Loucy (cell line): Measurements from ENCODE around the gene LKAAEAR1.

Experiments
- H2AFZ ChIP-seq: fragments of 200-600 bp; sonication (generic); 2 replicates; pipeline ENCODE4 v1.6.0; 2016; ENCODE audit warnings: antibody characterized with exemption, mild to moderate bottlenecking, low read length, moderate library complexity
- H3F3A ChIP-seq: fragments of 200-600 bp; 2 replicates; pipeline ENCODE4 v1.6.0; 2016; ENCODE audit warnings: antibody characterized with exemption, low read depth, mild to moderate bottlenecking
- H3K27me3 ChIP-seq: fragments of 200-600 bp; sonication (generic); 2 replicates; pipeline ENCODE4 v1.6.1; 2014; ENCODE audit warnings: low read length, mild to moderate bottlenecking; ENCODE audit not compliant: insufficient read depth, poor library complexity, severe bottlenecking
- H3K36me3 ChIP-seq: fragments of 200-600 bp; sonication (generic); 2 replicates; pipeline ENCODE4 v1.6.1; 2016; ENCODE audit warnings: low read length; ENCODE audit not compliant: insufficient read depth
- H3K4me1 ChIP-seq: fragments of 200-600 bp; sonication (generic); 2 replicates; pipeline ENCODE4 v1.5.1; 2014; ENCODE audit warnings: low read length, mild to moderate bottlenecking; ENCODE audit not compliant: insufficient read depth, poor library complexity, severe bottlenecking
- H3K4me2 ChIP-seq: fragments of 200-600 bp; sonication (generic); 2 replicates; pipeline ENCODE4 v1.6.0; 2014; ENCODE audit warnings: antibody characterized with exemption, low read length, low read depth, mild to moderate bottlenecking; ENCODE audit not compliant: poor library complexity, severe bottlenecking
- H3K4me3 ChIP-seq: fragments of 200-600 bp; sonication (generic); 2 replicates; pipeline ENCODE4 v1.5.1; 2014; ENCODE audit warnings: low read length, mild to moderate bottlenecking, mixed read lengths; ENCODE audit not compliant: poor library complexity, severe bottlenecking
- H3K79me2 ChIP-seq: fragments of 200-600 bp; sonication (generic); 2 replicates; pipeline ENCODE4 v1.6.1; 2014; ENCODE audit warnings: low read length; ENCODE audit not compliant: insufficient read depth
- H3K9ac ChIP-seq: fragments of 200-600 bp; sonication (generic); 2 replicates; pipeline ENCODE4 v1.6.0; 2014; ENCODE audit warnings: mild to moderate bottlenecking, low read depth, low read length, moderate library complexity; ENCODE audit not compliant: poor library complexity, severe bottlenecking
- H3K9me2 ChIP-seq: fragments of 200-600 bp; sonication (generic); replicated peaks from 2 replicates; pipeline ENCODE4 v1.6.1; 2016; ENCODE audit warnings: low read depth, low read length, mixed read lengths
- H3K9me3 ChIP-seq: fragments of 200-600 bp; sonication (generic); 2 replicates; pipeline ENCODE4 v1.6.1; 2014; ENCODE audit warnings: mild to moderate bottlenecking, antibody characterized with exemption, low read length, low read depth; ENCODE audit not compliant: insufficient read depth
- H4K20me1 ChIP-seq: fragments of 200-600 bp; sonication (generic); 2 replicates; pipeline ENCODE4 v1.6.0; 2014; ENCODE audit warnings: antibody characterized with exemption, low read length, mild to moderate bottlenecking; ENCODE audit not compliant: insufficient read depth, poor library complexity, severe bottlenecking
- EZH2phosphoT487 ChIP-seq: fragments of 200-600 bp; IDR thresholded peaks from 2 replicates; pipeline ENCODE4 v1.6.1; 2018; ENCODE audit warnings: antibody characterized with exemption, mild to moderate bottlenecking, moderate library complexity, borderline replicate concordance
- TF ChIP-seq, protein P1 (sequence below): fragments of 200-600 bp; sonication (generic); conservative IDR thresholded peaks from 2 replicates; pipeline ENCODE4 v1.5.1; 2014; ENCODE audit warnings: mild to moderate bottlenecking, antibody characterized with exemption, low read length

LKAAEAR1 gene

DNA sequence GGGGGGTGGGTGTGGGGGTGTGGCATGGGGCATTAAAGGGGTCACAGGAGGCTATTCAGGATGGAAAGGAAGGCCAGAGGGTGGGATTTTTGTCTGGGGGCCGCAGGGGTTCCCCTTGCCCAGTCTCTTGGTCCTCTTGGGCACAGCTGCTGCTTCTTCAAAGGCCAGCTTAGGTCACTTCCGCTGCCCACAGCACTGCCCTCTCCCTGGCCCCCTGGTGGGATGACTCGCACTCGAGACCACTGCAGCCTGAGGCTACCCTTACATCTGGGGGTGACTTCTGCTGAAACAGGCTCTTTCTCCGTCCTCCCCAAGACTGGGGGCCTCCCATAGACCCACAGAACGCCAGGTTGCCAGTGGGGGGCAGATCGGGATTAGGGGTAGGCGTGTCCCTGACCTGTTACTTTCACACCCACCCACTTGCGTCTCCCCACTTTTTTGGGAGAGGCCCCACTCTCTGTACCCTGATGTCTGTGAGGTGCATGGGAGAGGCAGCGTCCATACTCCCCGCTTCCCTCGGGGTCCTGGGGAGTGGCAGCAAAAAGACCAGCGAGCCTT, 1.3 kb downstream of the LKAAEAR1 start:
- H3K4me1 ChIP-seq, result peaks cover 32% of the 10 kb centered on the region
- H3K9me3 ChIP-seq, result no peaks in the 10 kb centered on the region
- H2AFZ ChIP-seq, result peak overlapping the region; percentile 89; the same call in 1 of the 2 replicates
- 0 out of 2 replicates have a peak, but pooled peaks cover 2% of the 10 kb centered on the region for H3K79me2 ChIP-seq
- peak overlapping the region; percentile 61 for H3K9ac ChIP-seq
- no peaks in the 10 kb centered on the region for H3K36me3 ChIP-seq
- TF ChIP-seq, protein P1, sequence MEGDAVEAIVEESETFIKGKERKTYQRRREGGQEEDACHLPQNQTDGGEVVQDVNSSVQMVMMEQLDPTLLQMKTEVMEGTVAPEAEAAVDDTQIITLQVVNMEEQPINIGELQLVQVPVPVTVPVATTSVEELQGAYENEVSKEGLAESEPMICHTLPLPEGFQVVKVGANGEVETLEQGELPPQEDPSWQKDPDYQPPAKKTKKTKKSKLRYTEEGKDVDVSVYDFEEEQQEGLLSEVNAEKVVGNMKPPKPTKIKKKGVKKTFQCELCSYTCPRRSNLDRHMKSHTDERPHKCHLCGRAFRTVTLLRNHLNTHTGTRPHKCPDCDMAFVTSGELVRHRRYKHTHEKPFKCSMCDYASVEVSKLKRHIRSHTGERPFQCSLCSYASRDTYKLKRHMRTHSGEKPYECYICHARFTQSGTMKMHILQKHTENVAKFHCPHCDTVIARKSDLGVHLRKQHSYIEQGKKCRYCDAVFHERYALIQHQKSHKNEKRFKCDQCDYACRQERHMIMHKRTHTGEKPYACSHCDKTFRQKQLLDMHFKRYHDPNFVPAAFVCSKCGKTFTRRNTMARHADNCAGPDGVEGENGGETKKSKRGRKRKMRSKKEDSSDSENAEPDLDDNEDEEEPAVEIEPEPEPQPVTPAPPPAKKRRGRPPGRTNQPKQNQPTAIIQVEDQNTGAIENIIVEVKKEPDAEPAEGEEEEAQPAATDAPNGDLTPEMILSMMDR, result no peak
- no peak for TF ChIP-seq EZH2phosphoT487
- H3K4me2 ChIP-seq, result peak overlapping the region; percentile 90
- H3K27me3 ChIP-seq, result no peaks in the 10 kb centered on the region
- peak overlapping the region; percentile 70 for H3K4me3 ChIP-seq
- H3K9me2 ChIP-seq, result no peaks in the 10 kb centered on the region
- no peaks in the 10 kb centered on the region for H4K20me1 ChIP-seq
- peaks cover 20% of the 10 kb centered on the region for H3F3A ChIP-seq

DNA sequence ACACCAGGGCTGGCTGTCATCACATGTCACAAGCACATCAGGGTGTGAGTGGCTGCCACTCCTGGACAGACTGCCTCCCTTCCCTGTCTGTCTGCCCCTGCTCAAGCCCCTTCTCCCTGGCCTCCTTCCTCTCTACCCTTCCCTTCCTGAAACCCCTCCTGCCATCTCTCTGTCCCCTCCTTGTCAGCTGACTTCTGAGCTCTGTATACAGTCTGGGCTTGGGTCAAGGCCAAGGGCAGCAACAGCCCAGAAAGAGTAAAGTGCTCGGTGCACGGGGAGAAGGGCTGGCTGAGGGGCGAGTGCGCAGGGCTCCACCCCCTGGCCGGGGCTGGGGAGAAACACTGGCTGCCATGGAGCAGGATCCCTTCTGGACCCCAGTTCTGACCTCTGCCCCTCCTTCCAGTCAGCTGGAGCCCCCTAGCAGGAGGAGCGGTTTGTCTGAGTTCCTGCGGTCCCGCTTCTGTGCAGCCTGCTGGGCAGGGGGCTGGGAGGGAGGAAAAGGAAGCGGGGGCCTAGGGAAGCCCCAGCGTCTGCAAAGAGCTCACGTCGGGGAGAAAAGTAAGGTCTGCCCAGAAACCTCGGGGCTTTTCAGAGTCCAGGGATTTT, 2.0 kb downstream of the LKAAEAR1 start:
- TF ChIP-seq EZH2phosphoT487, result no peak
- TF ChIP-seq, protein P1, result peak; percentile 27; the same call in 1 of the 2 replicates
- Histone ChIP-seq H3K4me1 (peaks cover 38% of the 10 kb centered on the region), H3K36me3 (no peaks in the 10 kb centered on the region), H4K20me1 (no peaks in the 10 kb centered on the region), H3K4me3 (peak overlapping the region; percentile 29), H3K4me2 (peak overlapping the region; percentile 90), H3K9me3 (no peaks in the 10 kb centered on the region), H2AFZ (0 out of 2 replicates have a peak overlapping the region, but pooled peaks have one; percentile 35), H3K9ac (peak overlapping the region; percentile 61), H3K9me2 (no peaks in the 10 kb centered on the region), H3K79me2 (0 out of 2 replicates have a peak, but pooled peaks cover 8% of the 10 kb centered on the region), H3K27me3 (no peaks in the 10 kb centered on the region), H3F3A (peaks cover 20% of the 10 kb centered on the region)

DNA sequence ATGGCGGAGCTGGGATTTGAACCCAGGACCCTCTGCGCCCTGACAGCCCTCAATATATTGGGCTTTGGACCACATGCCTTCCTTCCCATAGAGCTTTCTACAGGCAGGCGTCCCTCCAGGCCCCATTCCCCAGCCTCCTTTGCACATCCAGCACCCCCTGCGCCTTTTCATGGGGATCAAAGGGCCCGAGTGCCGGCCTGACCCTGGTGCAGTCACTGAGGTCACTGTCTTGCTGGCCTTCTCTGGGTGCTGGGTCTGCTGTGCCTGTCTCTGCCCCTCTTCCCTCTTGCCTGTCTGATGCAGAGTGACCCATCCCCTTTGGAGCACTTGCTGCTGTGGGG, 2.6 kb downstream of the LKAAEAR1 start:
- Histone ChIP-seq H3K27me3 (no peaks in the 10 kb centered on the region), H3K9me2 (no peaks in the 10 kb centered on the region), H3K4me3 (no peak overlapping the region), H3K36me3 (no peaks in the 10 kb centered on the region), H3K79me2 (0 out of 2 replicates have a peak, but pooled peaks cover 11% of the 10 kb centered on the region), H2AFZ (no peak overlapping the region), H3F3A (peaks cover 20% of the 10 kb centered on the region), H3K4me2 (peak overlapping the region; percentile 90), H3K9me3 (no peaks in the 10 kb centered on the region), H4K20me1 (no peaks in the 10 kb centered on the region), H3K4me1 (peaks cover 45% of the 10 kb centered on the region), H3K9ac (peak overlapping the region; percentile 61)
- TF ChIP-seq, protein P1, result no peak
- TF ChIP-seq EZH2phosphoT487, result no peak
